ENCODE results near the gene ERO1B. TPM values are rescaled to one million over a fixed set of nuclear protein-coding genes. Genes with fewer than 3 reads are reported as not detected.

Gene ERO1B
- total and polyA plus RNA-seq, 2 donors = 4.3 to 14.2 TPM

- Histone ChIP-seq H3K27ac (ENCODE audit: low read depth in 1 of 2, low read length in 1 of 2) (no peak overlapping the region), H3K4me1 (ENCODE audit: control insufficient read depth in 2 of 2, insufficient read depth in 2 of 2, low read length in 2 of 2) (no peaks in the 10 kb centered on the region), H3K9me3 (ENCODE audit: control insufficient read depth in 2 of 2, insufficient read depth in 1 of 2, low read length in 1 of 2) (no peaks in the 10 kb centered on the region), H3K27me3 (ENCODE audit: control insufficient read depth in 2 of 2, insufficient read depth in 1 of 2, low read length in 1 of 2) (no peaks in the 10 kb centered on the region), H3K36me3 (ENCODE audit: control insufficient read depth in 2 of 2, insufficient read depth in 2 of 2, low read length in 1 of 2) (no peaks in the 10 kb centered on the region), H3K4me3 (ENCODE audit: low read length in 2 of 2) (no peak overlapping the region)
- DNase-seq (ENCODE audit: low read depth in 6 of 9, low spot score in 9 of 9) = no peak
- WGBS = 84% methylated on average over 4 of the region's 4 CpGs
These were observed 21.9 kb upstream of the ERO1B start for GRCh38 chr1:236303675-236304074.

GRCh38 chr1:236302941-236303340, 21.2 kb upstream of the ERO1B start:
- Histone ChIP-seq H3K4me3 (ENCODE audit: low read length in 2 of 2) (no peak overlapping the region), H3K9me3 (ENCODE audit: control insufficient read depth in 2 of 2, insufficient read depth in 1 of 2, low read length in 1 of 2) (no peaks in the 10 kb centered on the region), H3K27ac (ENCODE audit: low read depth in 1 of 2, low read length in 1 of 2) (no peak overlapping the region), H3K27me3 (ENCODE audit: control insufficient read depth in 2 of 2, insufficient read depth in 1 of 2, low read length in 1 of 2) (no peaks in the 10 kb centered on the region), H3K4me1 (ENCODE audit: control insufficient read depth in 2 of 2, insufficient read depth in 2 of 2, low read length in 2 of 2) (no peaks in the 10 kb centered on the region), H3K36me3 (ENCODE audit: control insufficient read depth in 2 of 2, insufficient read depth in 2 of 2, low read length in 1 of 2) (no peaks in the 10 kb centered on the region)
- DNase-seq (ENCODE audit: low read depth in 6 of 9, low spot score in 9 of 9) = no peak
- 68% methylated on average over 2 of the region's 2 CpGs for WGBS

GRCh38 chr1:236301958-236302335, 20.2 kb upstream of the ERO1B start:
- 90% methylated on average over 2 of the region's 2 CpGs for WGBS
- Histone ChIP-seq H3K9me3 (ENCODE audit: control insufficient read depth in 2 of 2, insufficient read depth in 1 of 2, low read length in 1 of 2) (no peaks in the 10 kb centered on the region), H3K36me3 (ENCODE audit: control insufficient read depth in 2 of 2, insufficient read depth in 2 of 2, low read length in 1 of 2) (no peaks in the 10 kb centered on the region), H3K27me3 (ENCODE audit: control insufficient read depth in 2 of 2, insufficient read depth in 1 of 2, low read length in 1 of 2) (no peaks in the 10 kb centered on the region), H3K4me1 (ENCODE audit: control insufficient read depth in 2 of 2, insufficient read depth in 2 of 2, low read length in 2 of 2) (no peaks in the 10 kb centered on the region), H3K27ac (ENCODE audit: low read depth in 1 of 2, low read length in 1 of 2) (no peak overlapping the region), H3K4me3 (ENCODE audit: low read length in 2 of 2) (no peak overlapping the region)
- DNase-seq (ENCODE audit: low read depth in 6 of 9, low spot score in 9 of 9) = no peak

GRCh38 chr1:236301080-236301957, 19.6 kb upstream of the ERO1B start:
- Histone ChIP-seq H3K36me3 (ENCODE audit: control insufficient read depth in 2 of 2, insufficient read depth in 2 of 2, low read length in 1 of 2) (no peaks in the 10 kb centered on the region), H3K9me3 (ENCODE audit: control insufficient read depth in 2 of 2, insufficient read depth in 1 of 2, low read length in 1 of 2) (no peaks in the 10 kb centered on the region), H3K4me1 (ENCODE audit: control insufficient read depth in 2 of 2, insufficient read depth in 2 of 2, low read length in 2 of 2) (no peaks in the 10 kb centered on the region), H3K27me3 (ENCODE audit: control insufficient read depth in 2 of 2, insufficient read depth in 1 of 2, low read length in 1 of 2) (no peaks in the 10 kb centered on the region), H3K27ac (ENCODE audit: low read depth in 1 of 2, low read length in 1 of 2) (no peak overlapping the region), H3K4me3 (ENCODE audit: low read length in 2 of 2) (no peak overlapping the region)
- DNase-seq (ENCODE audit: low read depth in 6 of 9, low spot score in 9 of 9) = no peak
- 96% methylated on average over 16 of the region's 16 CpGs for WGBS

- 97% methylated on average over 8 of the region's 8 CpGs for WGBS
- DNase-seq (ENCODE audit: low read depth in 6 of 9, low spot score in 9 of 9) = no peak
- no peaks in the 10 kb centered on the region for H3K4me1 ChIP-seq (ENCODE audit: control insufficient read depth in 2 of 2, insufficient read depth in 2 of 2, low read length in 2 of 2)
- H3K27me3 ChIP-seq (ENCODE audit: control insufficient read depth in 2 of 2, insufficient read depth in 1 of 2, low read length in 1 of 2) = no peaks in the 10 kb centered on the region
- H3K27ac ChIP-seq (ENCODE audit: low read depth in 1 of 2, low read length in 1 of 2) = no peak overlapping the region
- H3K9me3 ChIP-seq (ENCODE audit: control insufficient read depth in 2 of 2, insufficient read depth in 1 of 2, low read length in 1 of 2) = no peaks in the 10 kb centered on the region
- no peak overlapping the region for H3K4me3 ChIP-seq (ENCODE audit: low read length in 2 of 2)
- H3K36me3 ChIP-seq (ENCODE audit: control insufficient read depth in 2 of 2, insufficient read depth in 2 of 2, low read length in 1 of 2) = no peaks in the 10 kb centered on the region
These were observed 15.4 kb upstream of the ERO1B start for GRCh38 chr1:236297161-236297560.

- Histone ChIP-seq H3K27ac (ENCODE audit: low read depth in 1 of 2, low read length in 1 of 2) (no peak overlapping the region), H3K4me1 (ENCODE audit: control insufficient read depth in 2 of 2, insufficient read depth in 2 of 2, low read length in 2 of 2) (no peaks in the 10 kb centered on the region), H3K4me3 (ENCODE audit: low read length in 2 of 2) (no peak overlapping the region), H3K9me3 (ENCODE audit: control insufficient read depth in 2 of 2, insufficient read depth in 1 of 2, low read length in 1 of 2) (no peaks in the 10 kb centered on the region), H3K27me3 (ENCODE audit: control insufficient read depth in 2 of 2, insufficient read depth in 1 of 2, low read length in 1 of 2) (no peaks in the 10 kb centered on the region), H3K36me3 (ENCODE audit: control insufficient read depth in 2 of 2, insufficient read depth in 2 of 2, low read length in 1 of 2) (no peaks in the 10 kb centered on the region)
- DNase-seq (ENCODE audit: low read depth in 6 of 9, low spot score in 9 of 9) = no peak
- WGBS = 96% methylated on average over 3 of the region's 3 CpGs
These were observed 10.7 kb upstream of the ERO1B start for GRCh38 chr1:236292425-236292824.

GRCh38 chr1:236289492-236290131, 7.9 kb upstream of the ERO1B start:
- 99% methylated on average over 1 of the region's 1 CpG for WGBS
- H3K4me3 ChIP-seq (ENCODE audit: low read length in 2 of 2) = no peak overlapping the region
- DNase-seq (ENCODE audit: low read depth in 6 of 9, low spot score in 9 of 9) = no peak
- no peaks in the 10 kb centered on the region for H3K9me3 ChIP-seq (ENCODE audit: control insufficient read depth in 2 of 2, insufficient read depth in 1 of 2, low read length in 1 of 2)
- H3K36me3 ChIP-seq (ENCODE audit: control insufficient read depth in 2 of 2, insufficient read depth in 2 of 2, low read length in 1 of 2) = no peaks in the 10 kb centered on the region
- H3K27me3 ChIP-seq (ENCODE audit: control insufficient read depth in 2 of 2, insufficient read depth in 1 of 2, low read length in 1 of 2) = no peaks in the 10 kb centered on the region
- H3K27ac ChIP-seq (ENCODE audit: low read depth in 1 of 2, low read length in 1 of 2) = no peak overlapping the region
- peaks cover 4 to 7% of the 10 kb centered on the region in 2 donors for H3K4me1 ChIP-seq (ENCODE audit: control insufficient read depth in 2 of 2, insufficient read depth in 2 of 2, low read length in 2 of 2)

- Histone ChIP-seq H3K9me3 (ENCODE audit: control insufficient read depth in 2 of 2, insufficient read depth in 1 of 2, low read length in 1 of 2) (no peaks in the 10 kb centered on the region), H3K4me1 (ENCODE audit: control insufficient read depth in 2 of 2, insufficient read depth in 2 of 2, low read length in 2 of 2) (peaks cover 9 to 10% of the 10 kb centered on the region in 2 donors), H3K27me3 (ENCODE audit: control insufficient read depth in 2 of 2, insufficient read depth in 1 of 2, low read length in 1 of 2) (no peaks in the 10 kb centered on the region), H3K36me3 (ENCODE audit: control insufficient read depth in 2 of 2, insufficient read depth in 2 of 2, low read length in 1 of 2) (no peaks in the 10 kb centered on the region), H3K4me3 (ENCODE audit: low read length in 2 of 2) (no peak overlapping the region), H3K27ac (ENCODE audit: low read depth in 1 of 2, low read length in 1 of 2) (no peak overlapping the region)
- WGBS = 96% methylated on average over 5 of the region's 5 CpGs
- DNase-seq (ENCODE audit: low read depth in 6 of 9, low spot score in 9 of 9) = no peak
These were observed 6.8 kb upstream of the ERO1B start for GRCh38 chr1:236288620-236288976.

GRCh38 chr1:236287757-236288619, 6.2 kb upstream of the ERO1B start:
- Histone ChIP-seq H3K9me3 (ENCODE audit: control insufficient read depth in 2 of 2, insufficient read depth in 1 of 2, low read length in 1 of 2) (no peaks in the 10 kb centered on the region), H3K4me1 (ENCODE audit: control insufficient read depth in 2 of 2, insufficient read depth in 2 of 2, low read length in 2 of 2) (peaks cover 9 to 11% of the 10 kb centered on the region in 2 donors), H3K27me3 (ENCODE audit: control insufficient read depth in 2 of 2, insufficient read depth in 1 of 2, low read length in 1 of 2) (no peaks in the 10 kb centered on the region), H3K36me3 (ENCODE audit: control insufficient read depth in 2 of 2, insufficient read depth in 2 of 2, low read length in 1 of 2) (no peaks in the 10 kb centered on the region), H3K4me3 (ENCODE audit: low read length in 2 of 2) (no peak overlapping the region), H3K27ac (ENCODE audit: low read depth in 1 of 2, low read length in 1 of 2) (no peak overlapping the region)
- WGBS = 94% methylated on average over 22 of the region's 22 CpGs
- DNase-seq (ENCODE audit: low read depth in 6 of 9, low spot score in 9 of 9) = no peak
